NCI-H1092 (cell line): ENCODE results near the gene MIDN.
A peak's percentile ranks its signal among the peaks of the same experiment; 100 is the strongest.

Experiments
- DNase-seq: peaks from one replicate; lab custom pipeline; 2025; lab: John Stamatoyannopoulos, UW

The MIDN gene

GRCh38 chr19:1258707-1259205 is 10.4 kb downstream of the MIDN start:
- DNase-seq: no peak

GRCh38 chr19:1259206-1259875 is 11.0 kb downstream of the MIDN start:
- DNase-seq: no peak

GRCh38 chr19:1259876-1260748 is 11.7 kb downstream of the MIDN start:
- no peak for DNase-seq

DNA sequence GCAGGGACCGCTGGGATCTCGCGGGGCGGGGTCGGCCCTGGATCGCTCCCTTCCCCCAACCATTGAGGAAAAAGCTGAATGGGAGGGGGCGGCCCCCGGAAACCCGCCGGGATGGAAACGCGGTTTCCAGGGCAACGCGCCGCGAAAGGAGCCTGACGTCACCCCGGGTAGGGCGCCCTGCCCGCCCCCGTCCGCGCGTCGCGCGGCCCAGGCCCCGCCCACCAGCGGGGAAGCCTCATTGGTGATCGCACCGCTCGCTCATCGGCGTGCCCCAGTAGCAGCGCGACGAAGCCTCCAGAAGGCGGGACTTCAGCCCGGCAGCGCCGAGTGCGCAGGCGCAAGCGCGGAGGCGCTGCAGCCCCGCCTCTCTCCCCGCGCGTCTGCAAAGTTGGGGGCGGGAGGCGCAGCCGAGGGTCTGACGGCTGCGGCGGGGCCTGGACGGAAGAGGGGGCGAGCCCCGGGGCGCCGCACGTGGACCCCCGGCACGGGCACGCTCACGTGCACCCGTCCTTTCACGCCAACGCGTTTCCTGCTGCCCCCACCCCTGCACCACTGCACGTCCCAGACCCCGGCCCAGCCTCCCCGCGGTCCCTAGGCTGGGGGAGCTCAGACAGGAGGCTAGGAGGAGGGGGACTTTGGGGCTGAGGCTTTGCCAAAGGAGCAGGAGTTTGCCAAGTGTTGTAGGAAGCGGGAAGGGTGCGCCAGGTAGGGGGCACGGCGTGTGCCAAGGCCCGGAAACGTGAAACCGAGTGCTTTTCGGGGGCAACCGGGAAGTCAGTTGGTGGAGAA is 12.6 kb downstream of the MIDN start:
- peak; percentile 94 for DNase-seq

- DNase-seq: no peak
These were observed 13.1 kb downstream of the MIDN start for GRCh38 chr19:1261538-1261797.

DNA sequence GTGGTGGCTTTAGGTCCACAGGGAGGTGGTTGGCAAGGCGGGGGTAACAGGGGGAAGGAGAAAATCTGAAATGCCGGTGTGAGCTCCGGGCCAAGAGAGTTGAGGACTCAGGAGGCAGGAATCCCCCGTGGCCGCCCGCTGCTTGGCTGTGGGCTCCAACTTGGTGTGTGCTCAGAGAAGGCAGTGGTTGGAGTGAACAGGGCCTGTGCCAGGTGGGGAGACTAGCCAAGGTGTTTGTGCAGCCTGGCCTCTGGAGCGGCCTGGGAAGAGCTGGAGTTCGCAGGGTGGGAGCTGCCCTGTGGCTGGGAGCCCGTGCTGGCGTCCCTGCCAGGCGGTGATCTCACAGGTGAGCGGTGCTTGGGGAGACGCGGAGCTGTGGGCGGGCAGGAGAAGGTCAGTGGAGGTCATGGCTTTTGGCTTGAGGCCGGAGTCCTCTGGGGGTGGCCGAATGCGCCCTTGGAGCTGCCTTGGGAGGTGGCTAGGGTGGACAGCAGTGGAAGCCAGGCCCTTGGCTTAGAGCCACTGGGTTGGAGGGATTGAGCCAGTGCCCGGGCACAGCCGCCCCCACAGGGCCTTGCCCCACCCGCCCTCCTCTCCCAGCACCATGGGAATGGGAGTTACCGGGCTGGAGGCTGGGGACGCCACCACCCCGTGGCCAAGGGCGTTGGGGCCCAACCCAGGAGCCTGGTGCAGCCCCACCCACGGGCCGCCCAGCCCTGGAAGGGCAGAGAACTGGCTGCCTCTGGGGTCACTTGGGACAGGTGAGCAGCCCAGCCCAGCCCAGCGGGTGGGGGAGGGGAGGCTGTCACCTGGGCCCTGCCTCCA is 13.6 kb downstream of the MIDN start:
- DNase-seq: no peak

- DNase-seq: no peak
These were observed 14.3 kb downstream of the MIDN start for GRCh38 chr19:1262623-1263123.

DNA sequence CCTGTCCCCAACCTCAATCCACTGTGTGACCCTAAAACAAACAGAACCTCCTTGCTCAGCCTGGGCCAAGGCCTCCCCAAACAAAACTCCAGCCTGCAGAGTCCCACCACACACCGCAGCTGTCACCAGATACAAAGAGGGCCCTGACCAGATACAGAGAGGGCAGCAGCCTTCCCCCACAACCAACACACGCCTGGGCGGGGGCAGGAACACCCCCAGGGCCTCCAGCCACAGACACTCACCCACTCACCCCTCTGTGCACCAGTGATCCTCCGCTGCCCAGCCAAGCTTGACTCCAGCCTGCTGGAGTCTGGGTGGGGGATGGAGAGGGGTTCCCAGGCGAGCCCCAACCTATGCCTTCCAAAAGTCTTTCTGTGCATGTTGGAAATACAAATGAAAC is 14.8 kb downstream of the MIDN start:
- no peak for DNase-seq

DNA sequence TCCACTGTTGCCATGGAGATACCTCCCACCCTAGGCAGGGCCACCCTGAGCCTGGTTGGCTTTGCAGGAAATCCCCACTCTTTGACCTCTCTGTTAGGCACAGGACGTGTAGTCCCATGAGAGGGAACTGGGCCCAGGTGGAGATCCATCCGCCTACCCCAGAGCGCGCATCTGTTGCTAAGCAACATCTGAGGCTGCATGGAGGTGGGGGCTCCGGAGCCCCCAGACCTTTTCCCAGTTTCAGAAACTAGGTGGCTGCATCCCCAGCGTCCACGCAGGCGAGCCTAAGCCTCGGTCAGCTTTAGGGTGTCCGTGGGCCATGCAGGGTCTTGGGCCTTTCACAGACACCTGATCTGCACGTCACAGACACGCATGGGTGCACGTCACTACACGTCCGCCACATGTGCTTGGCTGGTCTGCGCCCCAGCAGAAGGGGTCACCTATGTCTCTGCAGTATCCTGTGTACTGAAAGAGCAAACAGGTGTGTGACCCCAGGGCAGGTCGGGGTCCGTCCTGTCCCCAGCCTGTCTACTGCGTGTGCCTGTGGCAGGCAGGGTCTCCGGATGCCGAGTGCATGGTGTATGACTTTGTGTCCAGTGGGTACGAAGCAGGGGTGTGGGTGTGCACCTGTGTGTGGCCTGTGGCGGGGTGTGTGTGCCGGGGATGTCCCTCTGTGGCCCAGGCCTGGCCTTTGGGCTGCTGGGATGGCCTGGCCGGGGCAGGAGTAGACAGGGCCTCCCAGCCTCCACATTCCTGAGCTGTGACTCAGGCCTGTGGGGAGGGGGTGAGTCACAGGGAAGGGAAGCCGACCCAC is 16.6 kb downstream of the MIDN start:
- no peak for DNase-seq

- no peak for DNase-seq
These were observed 17.3 kb downstream of the MIDN start for GRCh38 chr19:1265615-1266128.

DNA sequence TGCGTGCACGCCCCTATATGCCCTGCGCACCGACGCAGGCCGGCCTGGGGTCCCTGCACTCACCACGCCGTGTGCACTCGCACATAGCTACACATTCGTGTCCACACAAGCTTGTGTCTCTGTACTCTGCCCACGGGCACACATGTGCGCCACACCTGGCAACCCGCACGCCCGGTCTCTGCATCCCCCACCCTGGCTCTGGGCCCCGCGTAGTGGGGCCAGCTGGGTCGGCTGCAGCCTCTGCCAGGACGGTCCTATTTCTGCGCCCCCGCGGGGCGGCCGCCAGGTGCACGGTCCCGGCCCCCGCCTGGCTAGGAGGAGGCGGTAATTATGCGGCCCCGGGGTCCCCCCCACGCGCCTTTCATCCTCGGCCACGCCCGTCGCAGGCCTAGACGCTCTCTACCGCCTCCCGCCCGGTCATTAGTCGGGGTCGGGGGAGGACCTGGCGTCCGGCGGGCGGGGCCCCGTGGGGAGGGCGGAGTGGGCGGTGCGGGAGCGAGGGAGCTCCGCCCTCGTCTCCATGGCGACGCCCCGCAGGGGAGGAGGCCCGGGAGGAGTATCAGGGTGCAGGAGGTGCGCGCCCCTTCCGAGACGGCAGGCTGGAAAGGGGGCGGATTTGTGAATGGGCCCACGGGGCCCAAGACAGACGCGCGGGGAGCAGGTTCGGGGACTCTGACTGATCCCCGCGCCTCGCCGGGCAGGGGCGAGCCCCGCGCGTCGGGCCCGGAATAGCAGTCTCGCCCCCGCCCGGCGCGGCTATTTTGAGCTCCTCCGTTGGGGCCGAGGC is 17.9 kb downstream of the MIDN start:
- DNase-seq: peak; percentile 65

- no peak for DNase-seq
These were observed 18.6 kb downstream of the MIDN start for GRCh38 chr19:1266916-1267476.

DNA sequence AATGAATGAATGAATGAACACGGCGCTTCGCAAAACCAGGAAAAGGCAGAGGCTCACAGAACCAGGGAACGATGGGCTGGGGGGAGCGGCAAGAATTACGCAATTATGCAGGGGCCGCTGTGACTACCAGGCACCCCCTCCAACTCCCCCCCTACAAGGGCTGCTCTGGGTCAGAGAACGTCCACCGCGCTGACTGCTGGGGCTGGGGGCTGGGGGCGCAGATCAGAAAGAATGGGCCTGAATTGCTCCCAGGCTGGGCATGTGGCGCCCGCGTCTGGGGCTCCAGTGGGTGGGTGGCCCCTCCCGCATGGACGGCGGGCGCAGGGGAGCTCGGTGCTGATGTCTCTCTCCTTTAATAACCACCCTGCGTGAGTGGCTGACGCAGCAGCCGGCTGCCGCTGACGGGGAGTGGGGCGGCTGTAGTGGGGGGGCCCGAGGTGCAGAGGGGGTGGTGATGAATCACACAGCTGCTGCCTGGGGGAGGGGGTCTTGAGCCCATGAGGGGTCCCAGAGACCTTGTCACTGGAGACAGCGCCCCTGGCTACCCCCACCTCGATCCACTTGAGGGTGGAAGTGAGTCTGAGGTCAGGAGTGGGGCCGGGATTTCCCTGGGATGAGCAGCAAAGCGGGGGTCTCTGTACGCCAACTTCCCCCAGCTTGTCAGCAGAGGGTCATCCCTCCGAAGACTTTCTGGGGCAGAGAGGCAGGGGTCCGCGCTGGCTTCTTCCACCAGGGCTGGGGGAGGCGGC is 19.3 kb downstream of the MIDN start:
- DNase-seq: no peak

DNA sequence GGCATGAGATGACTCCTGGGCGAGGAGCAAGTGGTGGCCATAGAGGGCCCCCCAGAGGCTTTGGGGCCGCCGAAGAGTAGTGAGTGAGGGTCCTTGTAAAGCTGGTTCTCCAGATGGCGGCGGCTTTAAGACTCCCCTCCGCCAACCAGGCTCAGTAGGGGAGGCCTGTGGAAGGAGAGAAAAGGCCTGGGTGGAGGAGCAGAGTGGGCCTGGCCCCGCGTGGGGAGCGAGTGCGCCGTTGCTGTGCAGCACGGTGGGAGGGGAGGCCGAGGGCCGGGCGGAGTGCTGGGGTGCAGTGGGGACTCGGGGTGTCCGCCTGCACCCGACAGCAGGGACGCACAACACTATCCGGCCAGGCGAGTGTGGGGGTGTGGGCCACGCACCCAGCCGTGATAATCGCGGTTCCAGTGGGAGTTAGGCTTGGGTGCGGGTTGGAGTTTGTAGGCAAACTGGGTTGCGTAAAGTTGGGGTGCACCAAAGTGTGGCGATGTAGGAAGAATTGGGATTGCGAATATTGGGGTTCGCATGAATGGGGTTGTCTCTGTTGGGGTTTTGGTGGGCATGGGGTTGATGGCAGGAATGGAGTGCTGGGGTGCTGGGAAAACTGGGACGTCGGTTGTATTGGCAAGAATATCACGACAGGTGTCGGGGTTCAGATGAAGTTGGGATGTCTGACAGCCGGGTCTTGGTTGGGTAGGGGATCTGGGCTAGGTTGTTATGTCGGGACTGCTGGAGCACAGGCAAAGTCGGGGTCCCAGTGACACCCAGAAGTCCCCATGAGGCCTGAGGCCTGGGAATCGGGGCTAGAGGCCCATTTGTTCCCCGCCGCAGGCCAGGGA is 20.1 kb downstream of the MIDN start:
- no peak for DNase-seq

DNA sequence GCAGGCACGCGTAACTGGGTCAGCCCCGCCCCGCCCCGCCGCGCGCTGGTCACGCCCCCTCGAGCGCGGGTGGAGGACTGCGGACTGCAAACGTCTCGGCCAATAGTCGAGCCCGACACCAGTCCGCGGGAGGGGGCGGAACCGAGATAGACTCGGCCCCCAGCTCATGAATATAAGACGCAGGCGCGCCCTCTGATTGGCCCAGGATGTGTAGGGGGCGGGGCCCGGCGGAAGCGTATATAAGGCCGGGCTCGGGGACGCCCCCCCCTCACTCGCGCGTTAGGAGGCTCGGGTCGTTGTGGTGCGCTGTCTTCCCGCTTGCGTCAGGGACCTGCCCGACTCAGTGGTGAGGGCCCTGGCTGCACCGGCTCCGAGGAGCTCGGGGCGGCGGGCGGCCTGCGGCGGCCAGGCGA is 20.7 kb downstream of the MIDN start, which contains the start of gene CIRBP:
TSS of gene CIRBP (plus strand) at position 268 of the 413 bp plus-strand sequence. CDS start 1,602 bp downstream, outside the sequence.
- DNase-seq: peak; percentile 96

GRCh38 chr19:1269478-1270212 is 21.3 kb downstream of the MIDN start:
- DNase-seq: peak; percentile 76
